GM10266 (cell line): ENCODE results near the gene GUCA1C.

Experiments
- DNase-seq: peaks from one replicate; pipeline ENCODE4 v3.0.0; 2012; ENCODE audit errors: extremely low spot score
- TF ChIP-seq, protein P1 (sequence below): IDR thresholded peaks from 2 replicates; pipeline ENCODE4 v1.5.1; 2012; ENCODE audit warnings: mild to moderate bottlenecking, low read depth; ENCODE audit not compliant: control insufficient read depth, insufficient read depth; ENCODE audit errors: missing control alignments

The GUCA1C gene

DNA sequence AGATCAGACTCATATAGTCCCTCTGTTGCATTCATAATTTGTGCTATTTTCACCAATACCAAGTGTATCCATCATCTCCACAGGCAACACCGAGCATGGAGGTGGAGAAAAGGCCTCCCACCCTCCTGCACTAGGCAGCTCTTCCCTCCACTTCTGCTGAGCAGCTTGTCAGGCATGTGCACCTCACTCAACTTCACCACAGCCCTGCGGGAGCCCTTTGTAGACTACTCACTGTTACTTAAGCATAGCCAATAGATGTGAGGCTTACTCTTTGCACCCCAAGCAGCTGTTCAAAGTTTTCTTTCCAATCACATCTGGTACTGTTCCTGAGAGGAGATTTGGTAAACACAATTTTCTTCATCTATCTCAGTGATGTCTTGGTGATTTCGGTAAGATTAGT is 16.9 kb upstream of the GUCA1C start:
- TF ChIP-seq, protein P1, sequence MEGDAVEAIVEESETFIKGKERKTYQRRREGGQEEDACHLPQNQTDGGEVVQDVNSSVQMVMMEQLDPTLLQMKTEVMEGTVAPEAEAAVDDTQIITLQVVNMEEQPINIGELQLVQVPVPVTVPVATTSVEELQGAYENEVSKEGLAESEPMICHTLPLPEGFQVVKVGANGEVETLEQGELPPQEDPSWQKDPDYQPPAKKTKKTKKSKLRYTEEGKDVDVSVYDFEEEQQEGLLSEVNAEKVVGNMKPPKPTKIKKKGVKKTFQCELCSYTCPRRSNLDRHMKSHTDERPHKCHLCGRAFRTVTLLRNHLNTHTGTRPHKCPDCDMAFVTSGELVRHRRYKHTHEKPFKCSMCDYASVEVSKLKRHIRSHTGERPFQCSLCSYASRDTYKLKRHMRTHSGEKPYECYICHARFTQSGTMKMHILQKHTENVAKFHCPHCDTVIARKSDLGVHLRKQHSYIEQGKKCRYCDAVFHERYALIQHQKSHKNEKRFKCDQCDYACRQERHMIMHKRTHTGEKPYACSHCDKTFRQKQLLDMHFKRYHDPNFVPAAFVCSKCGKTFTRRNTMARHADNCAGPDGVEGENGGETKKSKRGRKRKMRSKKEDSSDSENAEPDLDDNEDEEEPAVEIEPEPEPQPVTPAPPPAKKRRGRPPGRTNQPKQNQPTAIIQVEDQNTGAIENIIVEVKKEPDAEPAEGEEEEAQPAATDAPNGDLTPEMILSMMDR = no peak
- no peak for DNase-seq

DNA sequence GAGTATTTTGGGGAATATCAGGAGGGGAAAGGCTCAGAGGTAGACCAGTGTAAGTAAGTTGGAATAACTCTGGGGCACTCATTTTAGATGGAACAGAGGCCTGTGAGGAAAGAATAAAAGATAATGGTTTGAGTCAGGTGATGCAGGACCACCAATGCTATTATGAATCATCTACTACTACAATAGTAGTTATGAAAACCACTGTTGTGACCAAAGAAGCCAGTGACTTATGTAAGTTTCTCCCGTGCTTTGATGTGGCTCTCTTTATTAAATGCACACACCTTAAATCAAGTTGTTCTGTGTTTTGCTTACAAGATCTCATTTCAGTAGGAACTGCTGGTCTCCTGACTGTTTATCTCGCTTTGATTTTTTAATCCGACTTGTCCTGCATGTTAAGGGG is 13.1 kb upstream of the GUCA1C start:
- no peak for DNase-seq

DNA sequence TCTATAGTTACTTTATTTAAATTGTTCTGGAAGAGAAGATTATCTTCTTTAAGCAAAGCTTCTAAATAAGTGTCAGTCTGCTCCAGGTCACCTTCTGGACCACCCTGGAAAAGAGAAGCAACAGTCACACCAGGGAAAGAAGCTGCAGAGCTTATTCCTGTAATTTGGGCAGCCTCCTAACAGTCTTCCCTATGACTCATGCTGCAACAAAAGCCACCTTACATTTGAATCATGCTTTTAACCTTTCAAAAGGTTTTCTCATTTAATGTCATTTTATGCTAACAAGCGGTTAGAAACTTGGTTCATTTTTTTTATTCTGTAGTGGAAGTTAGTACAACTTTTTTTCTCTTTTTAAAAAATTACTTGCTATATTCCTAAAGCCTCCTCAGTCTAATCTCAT is 5.3 kb upstream of the GUCA1C start:
- no peak for DNase-seq
- TF ChIP-seq, protein P1 = no peak

More for the DNA sequence above, 13.1 kb upstream of the GUCA1C start:
- TF ChIP-seq, protein P1 = no peak

DNA sequence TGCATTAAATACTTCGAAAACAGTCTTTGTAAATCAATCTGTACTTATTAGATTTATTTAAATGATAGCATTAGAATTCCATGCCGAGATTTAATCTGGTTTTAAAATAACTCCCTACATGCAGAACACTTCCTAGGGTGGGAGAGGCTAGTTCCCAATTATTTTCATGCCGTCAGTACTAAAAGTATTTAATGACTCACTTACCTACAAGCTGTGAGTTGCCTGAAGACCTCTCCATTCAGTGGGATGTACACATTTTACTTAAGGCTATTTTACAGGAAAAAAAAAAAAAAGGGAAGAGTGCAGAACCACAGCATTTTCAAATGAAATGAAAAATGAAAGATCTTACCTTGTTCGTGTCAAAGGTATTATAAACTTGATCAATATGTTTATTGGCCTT is 469 bp downstream of the GUCA1C start:
- no peak for DNase-seq

DNA sequence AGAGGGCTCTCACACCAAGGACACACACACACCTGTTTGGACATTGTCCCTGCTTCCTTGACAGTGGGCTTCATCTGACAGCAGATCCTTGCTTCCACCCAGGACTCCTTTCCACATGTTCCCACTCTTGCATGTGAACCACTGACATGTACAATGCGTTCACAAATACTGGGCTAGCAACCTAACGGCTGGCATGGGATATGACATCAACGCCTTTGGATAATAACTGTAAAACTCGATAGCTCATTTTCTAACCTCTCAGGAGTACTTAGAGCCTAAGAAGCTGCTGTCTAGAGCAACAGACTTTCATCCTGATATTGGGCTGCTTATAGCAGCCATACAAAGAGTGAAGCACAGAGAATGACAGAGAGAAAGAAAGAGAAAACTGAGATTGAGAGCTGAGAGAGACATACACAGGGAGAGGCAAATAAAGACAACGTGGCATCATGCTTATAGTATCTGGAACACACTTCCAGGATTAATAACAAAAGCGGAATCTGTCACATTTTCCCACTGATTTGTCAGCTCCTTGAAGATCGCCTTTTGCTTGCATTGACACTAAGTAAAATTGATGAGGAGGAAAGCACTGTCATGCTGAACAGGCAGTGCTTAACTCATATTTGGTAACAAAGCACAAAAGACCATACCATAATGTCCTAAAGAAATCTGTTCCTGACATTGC is 1.7 kb downstream of the GUCA1C start:
- no peak for DNase-seq
- TF ChIP-seq, protein P1 = no peak

More for the DNA sequence above, 469 bp downstream of the GUCA1C start:
- TF ChIP-seq, protein P1 = no peak

DNA sequence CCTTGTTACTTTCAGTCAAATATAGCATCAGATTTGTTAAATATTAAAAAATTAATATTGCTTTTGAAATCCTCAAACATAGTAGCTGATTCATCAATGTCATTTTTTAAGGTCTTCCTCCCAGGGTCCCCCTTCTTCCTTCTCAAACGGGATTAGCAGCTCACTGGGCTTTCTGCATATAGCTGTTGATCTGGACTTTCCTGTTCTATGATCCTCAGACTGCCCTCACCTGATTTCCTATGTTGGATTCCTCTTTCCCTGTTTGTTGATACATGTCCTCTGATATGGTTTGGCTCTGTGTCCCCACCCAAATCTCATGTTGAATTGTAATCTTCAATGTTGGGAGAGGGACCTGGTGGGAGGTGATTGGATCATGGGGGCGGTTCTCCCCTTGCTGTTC is 5.8 kb downstream of the GUCA1C start:
- no peak for DNase-seq
- TF ChIP-seq, protein P1 = no peak

DNA sequence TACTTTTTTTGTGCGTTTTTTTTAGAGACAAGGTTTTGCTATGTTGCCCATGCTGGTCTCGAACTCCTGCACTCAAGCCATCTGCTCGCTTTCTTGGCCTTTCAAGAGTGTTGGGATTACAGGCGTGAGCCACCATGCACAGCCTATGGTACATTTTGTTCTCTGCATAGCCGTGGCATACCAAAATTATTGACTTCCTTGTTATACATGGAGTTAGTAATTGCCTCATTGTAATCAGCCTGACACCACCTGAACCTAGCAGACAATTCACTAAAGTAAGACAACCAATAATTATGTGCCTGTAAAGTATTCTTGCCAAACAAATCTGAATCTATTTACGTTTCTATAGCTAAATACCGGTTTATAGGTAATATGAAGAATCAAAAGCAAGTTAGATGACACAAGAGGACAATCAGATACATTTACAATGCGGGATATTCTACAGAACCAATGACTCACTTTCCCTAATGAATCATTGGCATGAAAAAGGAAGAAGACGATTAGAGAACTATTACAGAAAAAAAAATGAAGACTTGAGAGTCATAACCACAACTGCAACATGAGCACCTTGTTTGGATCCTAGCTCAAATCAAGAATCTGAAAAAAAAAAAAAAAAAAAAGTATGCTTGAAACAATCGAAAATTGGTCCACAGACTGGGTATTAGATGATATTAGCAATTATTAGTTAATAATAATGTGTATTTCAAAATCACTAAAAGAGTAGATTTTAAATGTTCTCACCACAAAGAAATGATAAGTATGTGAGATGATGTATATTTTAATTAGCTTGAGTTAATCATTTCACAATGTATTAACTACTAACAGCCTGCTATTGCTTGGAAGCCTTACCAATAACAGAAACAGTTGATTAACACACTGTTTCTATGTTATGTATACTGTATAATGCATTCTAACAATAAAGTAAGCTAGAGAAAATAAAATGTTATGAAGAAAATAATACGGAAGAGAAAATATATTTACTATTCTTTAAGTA is 7.1 kb downstream of the GUCA1C start:
- TF ChIP-seq, protein P1 = no peak
- no peak for DNase-seq
